PC-9 (cell line): Measurements from ENCODE around the gene NOS1. TPM values are rescaled to one million over a fixed set of nuclear protein-coding genes. Genes with fewer than 3 reads are reported as not detected.

Source experiments
- BruUV-seq: library from RNA; stranded (reverse); fragments of 400-500 nt; replicated peaks from 2 replicates; lab custom pipeline; 2021; lab: Mats Ljungman, UMichigan
- CTCF ChIA-PET: fragments of 300-600 bp; sonication (Branson Sonifier 250); formaldehyde crosslinking; loops from one replicate; lab custom pipeline; 2022; ENCODE audit warnings: antibody characterized with exemption; lab: Charles Lee
- POLR2A ChIA-PET: fragments of 300-600 bp; sonication (Branson Sonifier 250); formaldehyde crosslinking; loops from one replicate; lab custom pipeline; 2022; ENCODE audit warnings: antibody characterized with exemption; ENCODE audit not compliant: unreplicated experiment; lab: Charles Lee
- DNase-seq, 2 experiments: peaks; one replicate each; pipeline versions ENCODE4 v3.0.0 to v3.0.0-alpha.2; 2015 to 2022; ENCODE audit warnings: mixed read lengths in 1 of 2
- H2AFZ ChIP-seq: fragments of 200-600 bp; sonication (generic); 2 replicates; pipeline ENCODE4 v1.8.1; 2017; ENCODE audit warnings: antibody characterized with exemption
- H3F3A ChIP-seq: fragments of 200-600 bp; sonication (generic); 2 replicates; pipeline ENCODE4 v1.8.1; 2017; ENCODE audit warnings: antibody characterized with exemption, mild to moderate bottlenecking, low read depth; ENCODE audit not compliant: insufficient read depth
- H3K27ac ChIP-seq: fragments of 200-600 bp; sonication (generic); 2 replicates; pipeline ENCODE4 v1.6.1; 2016; ENCODE audit warnings: mixed run types
- H3K27me3 ChIP-seq: fragments of 200-600 bp; sonication (generic); 2 replicates; pipeline ENCODE4 v1.6.1; 2016; ENCODE audit warnings: low read depth, mixed run types; ENCODE audit not compliant: insufficient read depth
- H3K36me3 ChIP-seq: fragments of 200-600 bp; sonication (generic); 2 replicates; pipeline ENCODE4 v1.6.1; 2016; ENCODE audit warnings: low read depth, mixed run types
- H3K4me1 ChIP-seq: fragments of 200-600 bp; sonication (generic); replicated peaks from 2 replicates; pipeline ENCODE4 v1.6.1; 2016; ENCODE audit warnings: mixed run types; ENCODE audit not compliant: insufficient read depth
- H3K4me2 ChIP-seq: fragments of 200-600 bp; sonication (generic); 2 replicates; pipeline ENCODE4 v1.6.1; 2017; ENCODE audit warnings: mixed run types
- H3K4me3 ChIP-seq: fragments of 200-600 bp; sonication (generic); 2 replicates; pipeline ENCODE4 v1.6.1; 2016; ENCODE audit warnings: mixed run types
- H3K79me2 ChIP-seq: fragments of 200-600 bp; sonication (generic); 2 replicates; pipeline ENCODE4 v1.6.1; 2017; ENCODE audit warnings: low read depth, mixed run types
- H3K9me2 ChIP-seq: fragments of 200-600 bp; sonication (generic); 2 replicates; pipeline ENCODE4 v1.8.1; 2017; ENCODE audit warnings: mild to moderate bottlenecking; ENCODE audit not compliant: insufficient read depth
- H3K9me3 ChIP-seq: fragments of 200-600 bp; sonication (generic); 2 replicates; pipeline ENCODE4 v1.8.1; 2016; ENCODE audit warnings: low read depth; ENCODE audit not compliant: insufficient read depth
- H4K20me1 ChIP-seq: fragments of 200-600 bp; sonication (generic); 2 replicates; pipeline ENCODE4 v1.8.1; 2017; ENCODE audit not compliant: insufficient read depth
- CTCF ChIP-seq: fragments of 200-600 bp; sonication (generic); conservative IDR thresholded peaks from 2 replicates; pipeline ENCODE4 v1.6.1; 2017; ENCODE audit warnings: mixed run types, antibody characterized with exemption, mild to moderate bottlenecking, moderate library complexity
- EZH2 ChIP-seq: fragments of 200-600 bp; sonication (generic); IDR thresholded peaks from 2 replicates; pipeline ENCODE4 v1.8.0; 2017; ENCODE audit warnings: antibody characterized with exemption, low read depth
- intact Hi-C: fragments of 100-400 bp; cut with micrococcal nuclease; formaldehyde crosslinking; loops from one replicate; pipeline ENCODE4 v1.10.0; 2022; ENCODE audit not compliant: unreplicated experiment
- total RNA-seq: library from RNA; stranded (reverse); gene quantifications from 2 replicates; pipeline ENCODE4 v1.2.3, GENCODE V29; 2021

Gene NOS1
- total RNA-seq, 1 experiment from 2014 or later: not detected

- H3K9me2 ChIP-seq: no peaks in the 10 kb centered on the region
- H3K36me3 ChIP-seq: no peaks in the 10 kb centered on the region
- no TSS peak for BruUV-seq
- H3K27ac ChIP-seq: no peak overlapping the region
- no peak overlapping the region for H3K4me2 ChIP-seq
- H2AFZ ChIP-seq: no peak overlapping the region
- POLR2A ChIA-PET: no interaction called here
- H4K20me1 ChIP-seq: no peaks in the 10 kb centered on the region
- H3K9me3 ChIP-seq: no peaks in the 10 kb centered on the region
- no peak overlapping the region for H3K4me3 ChIP-seq
- H3F3A ChIP-seq: no peaks in the 10 kb centered on the region
- intact Hi-C loops: no loop called here
- TF ChIP-seq CTCF: no peak
- TF ChIP-seq EZH2: no peak
- H3K4me1 ChIP-seq: no peaks in the 10 kb centered on the region
- CTCF ChIA-PET: no interaction called here
- peaks cover 93% of the 10 kb centered on the region for H3K27me3 ChIP-seq
- H3K79me2 ChIP-seq: no peaks in the 10 kb centered on the region
- DNase-seq: no peak
Measured at GRCh38 chr12:117309276-117309925, 52.0 kb downstream of the NOS1 start.

GRCh38 chr12:117300174-117300573, 61.3 kb downstream of the NOS1 start:
- POLR2A ChIA-PET: no interaction called here
- no TSS peak for BruUV-seq
- H2AFZ ChIP-seq: no peak overlapping the region
- H3K27me3 ChIP-seq: peaks cover 88% of the 10 kb centered on the region
- intact Hi-C loops: no loop called here
- TF ChIP-seq CTCF: no peak
- TF ChIP-seq EZH2: no peak
- H3K4me1 ChIP-seq: no peaks in the 10 kb centered on the region
- no peaks in the 10 kb centered on the region for H3K36me3 ChIP-seq
- H3F3A ChIP-seq: no peaks in the 10 kb centered on the region
- H3K79me2 ChIP-seq: no peaks in the 10 kb centered on the region
- H3K9me2 ChIP-seq: no peaks in the 10 kb centered on the region
- CTCF ChIA-PET: no interaction called here
- no peaks in the 10 kb centered on the region for H4K20me1 ChIP-seq
- H3K27ac ChIP-seq: no peak overlapping the region
- H3K4me3 ChIP-seq: no peak overlapping the region
- H3K4me2 ChIP-seq: no peak overlapping the region
- no peaks in the 10 kb centered on the region for H3K9me3 ChIP-seq
- no peak for DNase-seq

- DNase-seq: no peak
- Histone ChIP-seq H3K79me2 (no peaks in the 10 kb centered on the region), H3F3A (no peaks in the 10 kb centered on the region), H3K4me2 (no peak overlapping the region), H3K27ac (no peak overlapping the region), H3K27me3 (peaks cover 88% of the 10 kb centered on the region), H4K20me1 (no peaks in the 10 kb centered on the region), H3K4me1 (no peaks in the 10 kb centered on the region), H3K4me3 (no peak overlapping the region), H2AFZ (no peak overlapping the region), H3K9me3 (no peaks in the 10 kb centered on the region), H3K9me2 (no peaks in the 10 kb centered on the region), H3K36me3 (no peaks in the 10 kb centered on the region)
- ChIA-PET POLR2A (no interaction called here), CTCF (no interaction called here)
- no TSS peak for BruUV-seq
- intact Hi-C loops: no loop called here
- TF ChIP-seq CTCF (no peak), EZH2 (no peak)
Measured at GRCh38 chr12:117298648-117299225, 62.7 kb downstream of the NOS1 start.
